Transverse colon (tissue), 4 donors: ENCODE measurements around the gene JDP2. TPM values are rescaled to one million over a fixed set of nuclear protein-coding genes. Genes with fewer than 3 reads are reported as not detected.

Experiments used
- DNase-seq: peaks from one replicate; pipeline ENCODE4 v3.0.0-alpha.2; 2019
- H3K27ac ChIP-seq, 4 donors: fragments of 200-600 bp; sonication (generic); 2 replicates each; pipeline ENCODE4 v1.5.1; 2016 to 2018; ENCODE audit warnings: inconsistent platforms in 4 of 4
- H3K27me3 ChIP-seq: fragments of 200-600 bp; sonication (generic); 2 replicates; pipeline ENCODE4 v1.5.1; 2017; ENCODE audit warnings: inconsistent platforms
- H3K36me3 ChIP-seq, 4 donors: fragments of 200-600 bp; sonication (generic); 2 replicates each; pipeline ENCODE4 v1.5.1; 2017 to 2019; ENCODE audit warnings: inconsistent platforms in 4 of 4
- H3K4me1 ChIP-seq, 4 donors: fragments of 200-600 bp; sonication (generic); 2 replicates each; pipeline ENCODE4 v1.5.1; 2017 to 2020; ENCODE audit warnings: inconsistent platforms in 4 of 4
- H3K4me3 ChIP-seq, 4 donors: fragments of 200-600 bp; sonication (generic); 1 replicate in 1 of 4; 2 replicates in 3 of 4; pipeline versions ENCODE4 v1.5.1 to v1.6.1; 2017 to 2019; ENCODE audit warnings: inconsistent platforms in 4 of 4
- H3K9me3 ChIP-seq, 2 donors: fragments of 200-600 bp; sonication (generic); 2 replicates each; pipeline ENCODE4 v1.5.1; 2017 to 2019; ENCODE audit warnings: inconsistent platforms in 2 of 2
- EP300 ChIP-seq: sonication (generic); formaldehyde crosslinking; IDR thresholded peaks from one replicate; pipeline ENCODE4 v1.6.1; 2017; ENCODE audit warnings: antibody characterized with exemption, low read depth
- POLR2A ChIP-seq: fragments of 450-650 bp; IDR thresholded peaks from one replicate; pipeline ENCODE4 v1.6.1; 2016; ENCODE audit warnings: antibody characterized with exemption, mild to moderate bottlenecking, moderate library complexity
- POLR2AphosphoS5 ChIP-seq, 3 donors: sonication (generic); formaldehyde crosslinking; IDR thresholded peaks; one replicate each; pipeline ENCODE4 v1.6.1; 2016; ENCODE audit warnings: antibody characterized with exemption in 3 of 3
- WGBS, 2 donors: methylation state at CpG; one replicate each; pipeline ENCODE4 v1.1.5; 2018; ENCODE audit warnings: low coverage in 1 of 2; 5-methylcytosine and 5-hydroxymethylcytosine counted together
- in situ Hi-C, 4 donors: fragments of 200-750 bp; cut with MboI; loops; one replicate each; pipeline versions ENCODE4 v1.15.0 to v1.15.1; 2017; ENCODE audit warnings: low sequenced_read_pairs in 3 of 4, low pct_ligation_motif_present in 1 of 4, low pct_unique_long_range_greater_than_20kb in 1 of 4
- intact Hi-C: fragments of 100-400 bp; cut with DNase I; formaldehyde crosslinking; loops from one replicate; pipeline ENCODE4 v1.15.1; 2023; ENCODE audit warnings: low total_unique reads
- total RNA-seq, 4 donors: library from RNA; depleted of rRNA; stranded (reverse); fragments of >200 nt; gene quantifications; one replicate each; pipeline ENCODE4 v1.1.0, GENCODE V29; 2016
- TF ChIP-seq, protein P1 (sequence below), 5 experiments: fragments of 200-600 bp in 3 of 5; fragments of 450-650 bp in 2 of 5; sonication (generic) in 3 of 5; IDR thresholded peaks; 1 replicate in 2 of 5; 2 replicates in 3 of 5; pipeline ENCODE4 v1.5.1; 2016 to 2017; ENCODE audit warnings: antibody characterized with exemption in 5 of 5, inconsistent platforms in 3 of 5, mild to moderate bottlenecking in 2 of 5, moderate library complexity in 1 of 5

Gene JDP2
- total RNA-seq, 4 donors from 2014 or later, result 49.2 to 108 (median 57.8) TPM

DNA sequence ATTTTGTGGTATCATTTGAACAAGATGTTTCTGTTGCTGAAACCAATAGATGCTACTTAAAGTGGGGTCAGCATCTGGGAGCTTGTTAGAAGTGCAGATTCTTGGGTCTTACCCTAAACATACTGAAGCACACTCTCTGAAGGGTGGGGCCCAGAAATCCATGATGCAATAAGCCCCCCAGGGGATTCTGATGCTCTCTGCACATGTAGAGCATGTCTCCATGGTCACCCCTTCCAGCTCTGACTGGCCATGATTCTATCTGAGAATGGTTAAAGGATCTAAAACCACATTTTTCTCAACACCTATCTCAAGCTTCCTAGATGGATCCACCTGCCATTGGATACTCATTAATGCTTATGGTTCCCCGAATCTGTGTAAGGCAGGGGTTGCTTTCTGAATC, 20.4 kb downstream of the JDP2 start:
- Histone ChIP-seq H3K36me3 (no peaks in the 10 kb centered on the region), H3K27ac (peak overlapping the region in 1 of 4 donors; percentile 82), H3K4me1 (peaks cover 38 to 63% (median 49%) of the 10 kb centered on the region in 4 donors), H3K27me3 (no peaks in the 10 kb centered on the region), H3K9me3 (no peaks in the 10 kb centered on the region), H3K4me3 (no peak overlapping the region)
- no peak for TF ChIP-seq POLR2A
- TF ChIP-seq, protein P1, sequence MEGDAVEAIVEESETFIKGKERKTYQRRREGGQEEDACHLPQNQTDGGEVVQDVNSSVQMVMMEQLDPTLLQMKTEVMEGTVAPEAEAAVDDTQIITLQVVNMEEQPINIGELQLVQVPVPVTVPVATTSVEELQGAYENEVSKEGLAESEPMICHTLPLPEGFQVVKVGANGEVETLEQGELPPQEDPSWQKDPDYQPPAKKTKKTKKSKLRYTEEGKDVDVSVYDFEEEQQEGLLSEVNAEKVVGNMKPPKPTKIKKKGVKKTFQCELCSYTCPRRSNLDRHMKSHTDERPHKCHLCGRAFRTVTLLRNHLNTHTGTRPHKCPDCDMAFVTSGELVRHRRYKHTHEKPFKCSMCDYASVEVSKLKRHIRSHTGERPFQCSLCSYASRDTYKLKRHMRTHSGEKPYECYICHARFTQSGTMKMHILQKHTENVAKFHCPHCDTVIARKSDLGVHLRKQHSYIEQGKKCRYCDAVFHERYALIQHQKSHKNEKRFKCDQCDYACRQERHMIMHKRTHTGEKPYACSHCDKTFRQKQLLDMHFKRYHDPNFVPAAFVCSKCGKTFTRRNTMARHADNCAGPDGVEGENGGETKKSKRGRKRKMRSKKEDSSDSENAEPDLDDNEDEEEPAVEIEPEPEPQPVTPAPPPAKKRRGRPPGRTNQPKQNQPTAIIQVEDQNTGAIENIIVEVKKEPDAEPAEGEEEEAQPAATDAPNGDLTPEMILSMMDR (IDR thresholded peaks at IDR 0.05), result no peak
- no peak for TF ChIP-seq EP300
- no peak for TF ChIP-seq POLR2AphosphoS5 (IDR thresholded peaks at IDR 0.05)
- WGBS, 2 donors, result 83 to 91% methylated on average over 1 of the region's 1 CpG
- intact Hi-C loops (no loop called here), in situ Hi-C loops (no loop called here)
- no peak for DNase-seq

DNA sequence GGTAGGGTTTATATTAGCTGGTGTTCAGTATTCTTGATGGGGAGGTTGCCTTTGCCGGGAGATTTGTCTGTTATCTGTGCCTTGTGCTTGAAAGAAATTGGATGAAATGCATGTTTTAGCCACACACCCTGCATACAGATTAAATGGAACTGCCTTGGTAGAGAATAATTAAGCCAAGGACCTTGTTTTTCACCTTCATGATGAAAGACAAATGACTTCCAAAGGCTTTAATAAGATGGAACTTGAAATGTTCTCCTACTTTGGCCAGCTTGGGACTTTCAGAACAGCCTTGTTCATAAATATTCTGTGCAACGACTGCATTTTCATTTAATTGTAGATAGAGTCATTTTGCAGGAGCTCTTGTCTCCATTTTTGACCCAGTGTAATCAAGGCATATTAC, 21.2 kb downstream of the JDP2 start:
- DNase-seq, result no peak
- Histone ChIP-seq H3K4me3 (no peak overlapping the region), H3K9me3 (no peaks in the 10 kb centered on the region), H3K27me3 (no peaks in the 10 kb centered on the region), H3K4me1 (peaks cover 46 to 71% (median 57%) of the 10 kb centered on the region in 4 donors), H3K36me3 (no peaks in the 10 kb centered on the region), H3K27ac (peak overlapping the region; percentile 82 to 90 (median 86))
- TF ChIP-seq POLR2AphosphoS5 (IDR thresholded peaks at IDR 0.05) (no peak), POLR2A (no peak), EP300 (no peak)
- TF ChIP-seq, protein P1 (IDR thresholded peaks at IDR 0.05), result no peak
- 17 to 42% methylated on average over 2 of the region's 2 CpGs for WGBS, 2 donors
- intact Hi-C loops, result no loop called here
- in situ Hi-C loops, result no loop called here

GRCh38 chr14:75449696-75450095, 21.9 kb downstream of the JDP2 start:
- in situ Hi-C loops, result no loop called here
- intact Hi-C loops, result no loop called here
- H3K4me3 ChIP-seq, result peak overlapping the region in 1 of 4 donors; percentile 3
- H3K9me3 ChIP-seq, result no peaks in the 10 kb centered on the region
- no peaks in the 10 kb centered on the region for H3K36me3 ChIP-seq
- no peaks in the 10 kb centered on the region for H3K27me3 ChIP-seq
- 33 to 60% methylated on average over 1 to 4 of the region's 4 CpGs for WGBS, 2 donors
- peaks cover 51 to 78% (median 61%) of the 10 kb centered on the region in 4 donors for H3K4me1 ChIP-seq
- TF ChIP-seq EP300 (no peak), POLR2A (no peak), POLR2AphosphoS5 (IDR thresholded peaks at IDR 0.05) (no peak)
- TF ChIP-seq, protein P1 (IDR thresholded peaks at IDR 0.05), result no peak
- H3K27ac ChIP-seq, result peak overlapping the region; percentile 82 to 90 (median 86)
- no peak for DNase-seq

DNA sequence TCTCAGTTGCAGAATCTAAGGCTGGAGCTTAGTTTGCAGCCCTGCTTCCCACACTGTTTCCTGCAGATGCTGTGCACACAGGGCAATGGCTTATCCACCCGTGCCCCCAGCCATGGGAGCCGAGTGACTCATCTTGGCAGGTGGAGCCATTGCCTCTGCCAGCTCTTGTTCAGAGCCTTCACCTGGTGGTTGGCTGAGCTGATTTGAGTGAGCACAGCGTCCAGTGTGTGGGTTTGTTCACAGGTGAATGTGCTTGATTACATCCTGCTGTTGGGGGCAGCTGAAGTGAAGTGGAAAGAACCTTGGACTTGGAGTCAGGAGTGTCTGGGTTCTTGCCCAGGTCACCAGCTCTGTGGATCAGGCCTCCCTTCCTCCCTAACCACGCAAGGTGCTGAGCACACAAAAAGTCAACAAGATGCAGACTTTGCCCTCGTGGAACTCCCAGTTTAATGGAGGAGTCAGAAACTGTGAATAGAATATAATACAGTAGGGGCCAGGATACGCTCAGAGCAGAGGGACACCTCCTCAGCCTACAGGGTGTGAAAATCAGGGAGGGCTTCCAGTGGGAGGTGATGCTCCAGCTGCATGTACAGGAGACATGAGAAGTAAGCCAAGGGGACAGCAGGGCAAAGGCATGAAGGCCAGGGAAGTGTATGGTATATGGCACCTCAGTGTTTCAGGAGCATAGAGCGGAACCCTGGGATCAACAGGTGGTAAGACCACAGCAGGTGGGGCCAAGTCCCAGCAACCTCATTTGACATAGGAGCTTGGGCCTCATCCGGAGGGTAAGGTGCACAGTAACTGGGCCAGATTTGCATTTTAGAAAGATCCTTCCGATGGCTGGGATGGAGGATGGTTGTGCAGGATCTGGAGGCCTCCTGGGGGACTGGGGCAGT, 22.8 kb downstream of the JDP2 start:
- Histone ChIP-seq H3K36me3 (no peaks in the 10 kb centered on the region), H3K9me3 (no peaks in the 10 kb centered on the region), H3K27ac (peak overlapping the region; percentile 82 to 90 (median 86)), H3K27me3 (no peaks in the 10 kb centered on the region), H3K4me3 (peak overlapping the region in 1 of 4 donors; percentile 3), H3K4me1 (peaks cover 55 to 87% (median 69%) of the 10 kb centered on the region in 4 donors)
- 59 to 75% methylated on average over 2 to 9 of the region's 9 CpGs for WGBS, 2 donors
- DNase-seq, result peak; percentile 78
- intact Hi-C loops (no loop called here), in situ Hi-C loops (no loop called here)
- TF ChIP-seq, protein P1 (IDR thresholded peaks at IDR 0.05), result peak in 2 of 5 experiments; percentile 27 to 51
- TF ChIP-seq POLR2AphosphoS5 (IDR thresholded peaks at IDR 0.05) (peak in 2 of 3 donors; percentile 74 to 75), POLR2A (peak; percentile 27), EP300 (peak; percentile 14)
